MCF 10A (cell line): Measurements from ENCODE around the gene SRRD. TPM values are rescaled to one million over a fixed set of nuclear protein-coding genes. Genes with fewer than 3 reads are reported as not detected.

ENCODE experiments used
- BruUV-seq: library from RNA; stranded (reverse); fragments of 400-500 nt; replicated peaks from 2 replicates; lab custom pipeline; 2021; lab: Mats Ljungman, UMichigan
- CTCF ChIA-PET: fragments of 300-600 bp; sonication (Branson Sonifier 250); formaldehyde crosslinking; extraction: SDS; loops from one replicate; lab custom pipeline; 2021; ENCODE audit warnings: antibody characterized with exemption, inconsistent platforms; lab: Yijun Ruan, JAX
- POLR2A ChIA-PET: fragments of 300-600, 350-650 bp; sonication (Branson Sonifier 250); formaldehyde crosslinking; extraction: SDS; loops from one replicate; lab custom pipeline; 2020; ENCODE audit warnings: antibody characterized with exemption, inconsistent platforms; lab: Yijun Ruan, JAX
- DNase-seq: peaks from one replicate; pipeline ENCODE4 v3.0.0-alpha.2; 2018; ENCODE audit not compliant: unreplicated experiment
- H3K27ac Mint-ChIP-seq: one replicate; pipeline ENCODE4 v1.8.0; 2022; ENCODE audit warnings: mild to moderate bottlenecking, low read depth, mixed read lengths; ENCODE audit not compliant: unreplicated experiment
- H3K27me3 Mint-ChIP-seq: one replicate; pipeline ENCODE4 v1.8.0; 2022; ENCODE audit warnings: mixed read lengths; ENCODE audit not compliant: insufficient read depth, unreplicated experiment
- H3K36me3 Mint-ChIP-seq: one replicate; pipeline ENCODE4 v1.8.0; 2022; ENCODE audit warnings: mild to moderate bottlenecking, moderate library complexity, mixed read lengths; ENCODE audit not compliant: insufficient read depth, unreplicated experiment
- H3K4me1 Mint-ChIP-seq: one replicate; pipeline ENCODE4 v1.8.0; 2022; ENCODE audit warnings: mixed read lengths; ENCODE audit not compliant: insufficient read depth, unreplicated experiment
- H3K4me3 Mint-ChIP-seq: one replicate; pipeline ENCODE4 v1.8.0; 2022; ENCODE audit warnings: mild to moderate bottlenecking, moderate library complexity, mixed read lengths; ENCODE audit not compliant: unreplicated experiment
- H3K9me3 Mint-ChIP-seq: one replicate; pipeline ENCODE4 v1.8.0; 2022; ENCODE audit warnings: mixed read lengths; ENCODE audit not compliant: unreplicated experiment
- intact Hi-C: fragments of 100-400 bp; cut with micrococcal nuclease; formaldehyde crosslinking; loops from 2 replicates; pipeline ENCODE4 v1.14.1; 2022
- total RNA-seq: library from RNA; stranded (reverse); gene quantifications from 2 replicates; pipeline ENCODE4 v1.2.3, GENCODE V29; 2022
- TF ChIP-seq, protein P1 (sequence below): fragments of 200-600 bp; IDR thresholded peaks from one replicate; pipeline ENCODE4 v1.8.0; 2022; ENCODE audit warnings: antibody characterized with exemption, mild to moderate bottlenecking; ENCODE audit not compliant: unreplicated experiment

The SRRD gene
- total RNA-seq, 1 experiment from 2014 or later, result 27.9 TPM

DNA sequence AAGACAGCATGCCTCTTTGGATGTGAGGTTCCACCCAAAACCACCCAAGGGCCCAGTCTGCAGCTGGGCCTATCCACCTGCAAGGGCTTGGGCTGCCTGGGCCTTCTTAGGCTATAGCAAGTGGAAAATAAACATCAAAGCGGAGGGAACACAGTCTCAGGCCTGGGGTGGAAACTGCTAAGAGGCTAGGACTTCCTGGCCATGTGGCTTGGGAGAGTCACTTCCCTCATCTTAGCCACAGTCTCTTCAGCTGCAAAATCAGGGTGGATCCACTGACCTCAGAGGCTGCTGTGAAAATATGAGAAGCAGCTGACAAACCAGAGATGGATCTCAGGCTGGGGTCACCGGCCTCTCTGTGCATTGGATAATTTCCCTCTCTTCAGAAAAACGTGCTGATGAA, 59.2 kb downstream of the SRRD start:
- H3K27ac Mint-ChIP-seq, result no peak overlapping the region

More for the DNA sequence above, 59.2 kb downstream of the SRRD start:
- Mint-ChIP-seq H3K36me3 (no peaks in the 10 kb centered on the region), H3K4me1 (no peaks in the 10 kb centered on the region), H3K27me3 (no peaks in the 10 kb centered on the region), H3K9me3 (no peaks in the 10 kb centered on the region), H3K4me3 (no peak overlapping the region)
- no peak for DNase-seq
- POLR2A ChIA-PET, result no interaction called here
- intact Hi-C loops, result no loop called here
- no TSS peak for BruUV-seq
- TF ChIP-seq, protein P1, sequence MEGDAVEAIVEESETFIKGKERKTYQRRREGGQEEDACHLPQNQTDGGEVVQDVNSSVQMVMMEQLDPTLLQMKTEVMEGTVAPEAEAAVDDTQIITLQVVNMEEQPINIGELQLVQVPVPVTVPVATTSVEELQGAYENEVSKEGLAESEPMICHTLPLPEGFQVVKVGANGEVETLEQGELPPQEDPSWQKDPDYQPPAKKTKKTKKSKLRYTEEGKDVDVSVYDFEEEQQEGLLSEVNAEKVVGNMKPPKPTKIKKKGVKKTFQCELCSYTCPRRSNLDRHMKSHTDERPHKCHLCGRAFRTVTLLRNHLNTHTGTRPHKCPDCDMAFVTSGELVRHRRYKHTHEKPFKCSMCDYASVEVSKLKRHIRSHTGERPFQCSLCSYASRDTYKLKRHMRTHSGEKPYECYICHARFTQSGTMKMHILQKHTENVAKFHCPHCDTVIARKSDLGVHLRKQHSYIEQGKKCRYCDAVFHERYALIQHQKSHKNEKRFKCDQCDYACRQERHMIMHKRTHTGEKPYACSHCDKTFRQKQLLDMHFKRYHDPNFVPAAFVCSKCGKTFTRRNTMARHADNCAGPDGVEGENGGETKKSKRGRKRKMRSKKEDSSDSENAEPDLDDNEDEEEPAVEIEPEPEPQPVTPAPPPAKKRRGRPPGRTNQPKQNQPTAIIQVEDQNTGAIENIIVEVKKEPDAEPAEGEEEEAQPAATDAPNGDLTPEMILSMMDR, result no peak
- CTCF ChIA-PET, result no interaction called here

Other genes with a start within 250 kb of the SRRD start
- gene ASPHD2, start 54.6 kb upstream of the SRRD start, total RNA-seq, result 4.0 and 4.8 TPM in 2 replicates
- gene HPS4, start 94 bp upstream of the SRRD start, total RNA-seq, result 35.6 and 38.3 TPM in 2 replicates
- gene TFIP11, start 28.6 kb downstream of the SRRD start, total RNA-seq, result 41.0 and 58.9 TPM in 2 replicates
- gene TPST2, start 106.3 kb downstream of the SRRD start, total RNA-seq, result 6.1 and 7.0 TPM in 2 replicates
- not detected in 2 replicates for gene CRYBB1, start 134.2 kb downstream of the SRRD start, total RNA-seq
- gene CRYBA4, start 138.1 kb downstream of the SRRD start, total RNA-seq, result not detected in 2 replicates
- gene MIAT, start 173.7 kb downstream of the SRRD start, total RNA-seq, result 0.49 and 0.56 TPM in 2 replicates